GM19455 (cell line): ENCODE results near the gene PRRT3.
"Not testable (repeated sequence)": the region's sequence is repeated elsewhere in the genome, so short reads cannot be mapped to it uniquely, and the experiment has no call there.

Experiments used
- ATAC-seq: cut with Tn5 transposase; IDR thresholded peaks from one replicate; pipeline ENCODE4 v1.9.1; 2021; ENCODE audit not compliant: unreplicated experiment

The PRRT3 gene

DNA sequence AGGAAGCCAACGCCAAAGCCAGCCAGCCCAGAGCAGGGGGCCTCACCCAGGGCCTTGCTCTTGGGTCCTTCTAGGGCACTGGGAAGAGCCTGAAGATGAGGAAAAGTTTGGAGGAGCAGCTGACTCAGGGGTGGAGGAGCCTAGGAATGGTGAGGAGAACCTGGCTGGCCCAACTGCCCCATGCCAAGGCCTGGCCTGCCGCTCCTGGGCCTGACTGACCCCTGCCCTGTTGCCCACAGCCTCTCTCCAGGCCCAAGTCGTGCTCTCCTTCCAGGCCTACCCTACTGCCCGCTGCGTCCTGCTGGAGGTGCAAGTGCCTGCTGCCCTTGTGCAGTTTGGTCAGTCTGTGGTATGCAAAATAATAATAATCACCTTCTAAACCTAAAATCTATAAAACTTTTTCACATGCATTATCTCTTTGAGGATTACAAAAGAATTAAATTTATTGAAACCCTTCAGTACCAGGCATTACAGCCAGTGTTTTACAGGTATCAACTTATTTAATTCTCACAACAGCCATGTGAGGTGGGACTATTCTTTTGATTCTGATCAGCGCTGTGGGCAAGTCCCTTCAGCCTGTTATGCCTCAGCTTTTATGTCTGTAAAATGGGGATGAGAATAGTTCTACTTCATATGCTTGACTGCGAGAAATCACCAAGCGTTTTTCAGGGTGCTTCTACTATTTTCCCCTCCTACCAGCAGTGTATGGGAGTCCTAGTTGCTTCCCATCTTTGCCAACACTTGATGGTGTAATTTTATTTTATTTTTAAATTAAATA lies 33.8 kb downstream of the PRRT3 start:
- no peak for ATAC-seq

DNA sequence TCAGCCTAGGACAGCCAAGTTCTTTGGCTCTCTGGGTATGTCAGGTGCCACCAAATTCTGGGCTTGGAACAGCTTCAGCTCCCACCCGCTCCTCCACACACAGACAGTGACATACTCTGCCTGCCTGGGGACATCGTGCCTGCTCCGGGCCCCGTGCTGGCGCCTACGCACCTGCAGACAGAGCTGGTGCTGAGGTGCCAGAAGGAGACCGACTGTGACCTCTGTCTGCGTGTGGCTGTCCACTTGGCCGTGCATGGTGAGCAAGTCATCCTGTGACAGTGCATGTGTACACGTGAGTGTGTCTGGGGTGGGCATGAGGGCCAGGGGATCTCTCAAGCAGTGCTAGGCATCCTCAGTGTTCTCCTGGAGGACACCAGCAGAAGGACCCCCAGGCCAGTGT lies 34.4 kb downstream of the PRRT3 start:
- no peak for ATAC-seq

DNA sequence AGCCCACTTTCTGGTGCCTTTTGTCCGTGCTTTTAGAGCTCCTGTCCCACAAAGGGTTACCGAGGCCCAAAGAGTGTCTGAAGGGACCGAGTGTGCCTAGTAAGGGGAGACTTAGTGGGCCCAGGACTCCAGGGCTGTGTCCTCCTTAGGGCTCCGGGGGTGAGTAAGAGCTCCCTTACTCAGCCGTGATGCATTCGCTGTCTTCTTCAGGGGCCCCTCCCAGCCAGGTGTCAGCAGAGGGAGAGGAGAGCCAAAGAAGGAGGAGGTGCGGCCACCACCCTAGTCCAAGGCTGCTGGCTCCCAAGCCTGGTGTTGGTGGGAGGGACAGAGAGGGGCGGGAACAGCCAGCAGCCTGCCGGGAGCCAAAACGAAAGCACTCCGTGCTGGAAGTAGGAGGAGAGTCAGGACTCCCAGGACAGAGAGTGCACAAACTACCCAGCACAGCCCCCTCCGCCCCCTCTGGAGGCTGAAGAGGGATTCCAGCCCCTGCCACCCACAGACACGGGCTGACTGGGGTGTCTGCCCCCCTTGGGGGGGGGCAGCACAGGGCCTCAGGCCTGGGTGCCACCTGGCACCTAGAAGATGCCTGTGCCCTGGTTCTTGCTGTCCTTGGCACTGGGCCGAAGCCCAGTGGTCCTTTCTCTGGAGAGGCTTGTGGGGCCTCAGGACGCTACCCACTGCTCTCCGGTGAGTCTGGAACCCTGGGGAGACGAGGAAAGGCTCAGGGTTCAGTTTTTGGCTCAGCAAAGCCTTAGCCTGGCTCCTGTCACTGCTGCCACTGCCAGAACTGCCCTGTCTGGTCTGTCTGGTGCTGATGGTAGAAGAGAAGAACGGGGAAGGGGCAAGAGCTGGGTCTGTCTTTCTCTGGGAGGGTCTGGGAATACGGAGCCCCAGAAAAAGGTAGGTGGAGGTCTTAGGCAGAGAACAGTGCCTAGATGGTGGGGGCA lies 35.2 kb downstream of the PRRT3 start, which contains the start of gene IL17RC:
Gene IL17RC, plus strand, starts transcription at position 365 of the 947 bp plus-strand sequence. Its CDS starts 218 bp downstream, at position 583.
- ATAC-seq, result no peak

DNA sequence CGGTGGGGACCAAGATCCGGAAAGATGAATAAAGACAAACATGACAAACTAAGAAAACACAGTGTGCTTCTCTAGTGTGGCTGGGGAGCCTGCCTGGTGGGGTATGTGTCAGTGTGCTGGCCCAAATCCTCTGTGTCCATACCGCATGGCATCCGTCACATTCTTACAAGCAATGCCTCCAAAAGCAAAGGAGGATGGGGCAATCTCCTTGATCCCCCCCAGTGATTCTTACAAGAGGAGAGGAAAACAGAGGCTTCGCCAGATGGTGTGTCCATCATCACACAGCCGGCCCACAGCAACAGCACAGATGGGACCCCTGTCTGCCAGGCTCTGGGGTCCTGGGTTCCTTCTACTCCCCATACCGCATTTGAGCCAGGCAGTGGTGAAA lies 35.9 kb downstream of the PRRT3 start:
- ATAC-seq, result no peak

DNA sequence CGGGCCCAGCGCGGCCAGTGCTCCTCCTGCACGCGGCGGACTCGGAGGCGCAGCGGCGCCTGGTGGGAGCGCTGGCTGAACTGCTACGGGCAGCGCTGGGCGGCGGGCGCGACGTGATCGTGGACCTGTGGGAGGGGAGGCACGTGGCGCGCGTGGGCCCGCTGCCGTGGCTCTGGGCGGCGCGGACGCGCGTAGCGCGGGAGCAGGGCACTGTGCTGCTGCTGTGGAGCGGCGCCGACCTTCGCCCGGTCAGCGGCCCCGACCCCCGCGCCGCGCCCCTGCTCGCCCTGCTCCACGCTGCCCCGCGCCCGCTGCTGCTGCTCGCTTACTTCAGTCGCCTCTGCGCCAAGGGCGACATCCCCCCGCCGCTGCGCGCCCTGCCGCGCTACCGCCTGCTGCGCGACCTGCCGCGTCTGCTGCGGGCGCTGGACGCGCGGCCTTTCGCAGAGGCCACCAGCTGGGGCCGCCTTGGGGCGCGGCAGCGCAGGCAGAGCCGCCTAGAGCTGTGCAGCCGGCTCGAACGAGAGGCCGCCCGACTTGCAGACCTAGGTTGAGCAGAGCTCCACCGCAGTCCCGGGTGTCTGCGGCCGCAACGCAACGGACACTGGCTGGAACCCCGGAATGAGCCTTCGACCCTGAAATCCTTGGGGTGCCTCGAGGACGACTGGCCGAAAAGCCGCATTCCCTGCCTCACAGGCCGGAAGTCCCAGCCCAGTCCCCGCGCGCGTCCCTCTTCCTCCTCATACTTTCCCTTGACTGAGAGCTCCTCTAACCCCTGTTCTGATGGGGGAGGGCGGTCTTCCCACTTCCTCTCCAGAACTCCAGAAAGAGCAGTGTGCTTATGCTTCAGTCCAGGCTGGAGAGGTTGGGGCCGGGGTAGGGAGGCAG lies 36.7 kb downstream of the PRRT3 start:
- ATAC-seq, result no peak

DNA sequence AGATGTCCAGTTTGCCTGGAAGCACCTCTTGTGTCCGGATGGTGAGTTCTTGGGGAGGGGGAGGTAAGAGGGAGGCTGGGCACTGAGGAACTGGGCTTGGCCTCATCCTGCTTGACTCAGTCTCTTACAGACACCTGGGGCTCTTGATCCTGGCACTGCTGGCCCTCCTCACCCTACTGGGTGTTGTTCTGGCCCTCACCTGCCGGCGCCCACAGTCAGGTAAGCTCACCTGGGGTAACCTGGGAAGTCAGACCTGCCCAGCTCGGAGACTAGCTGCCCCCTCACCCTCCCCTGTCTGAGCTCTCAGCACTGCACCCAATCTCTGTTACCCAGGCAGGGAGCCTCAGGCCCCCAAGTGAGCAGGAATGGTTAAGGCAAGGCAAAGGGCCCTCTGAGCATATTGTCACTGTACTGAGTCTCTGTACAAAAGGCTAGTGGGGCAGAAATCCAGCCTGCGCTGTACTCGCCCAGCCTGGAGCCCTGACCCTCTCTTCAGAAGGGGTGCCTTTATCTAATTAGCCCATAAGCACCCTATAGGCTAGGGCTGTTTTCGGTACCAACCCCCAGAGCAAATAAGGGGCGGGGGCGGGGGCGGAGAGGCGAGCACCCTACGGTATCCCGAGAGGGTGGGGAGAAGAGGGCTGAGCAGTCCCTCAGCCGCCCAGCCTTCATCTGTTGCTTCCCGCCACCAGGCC lies 37.5 kb downstream of the PRRT3 start:
- ATAC-seq, result no peak

DNA sequence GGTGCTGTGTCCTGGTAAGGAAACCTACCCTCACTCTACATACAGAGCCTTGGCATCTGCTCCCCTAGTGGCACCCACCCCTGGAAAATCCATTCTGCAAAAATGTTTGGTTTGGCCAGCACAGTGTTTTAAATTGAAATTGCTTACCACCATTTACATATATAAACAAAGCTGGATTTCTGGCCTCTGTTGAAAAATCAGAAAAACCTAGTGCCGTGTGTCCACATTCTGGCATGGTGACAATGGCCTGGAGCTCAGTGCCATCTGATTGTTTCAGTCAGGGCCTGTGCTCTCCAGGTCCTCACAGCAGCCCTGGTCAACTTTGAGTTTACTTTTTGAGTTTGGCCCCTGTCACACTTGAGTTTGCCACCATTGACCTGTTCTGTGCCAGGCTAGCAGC lies 38.2 kb downstream of the PRRT3 start:
- no peak for ATAC-seq

DNA sequence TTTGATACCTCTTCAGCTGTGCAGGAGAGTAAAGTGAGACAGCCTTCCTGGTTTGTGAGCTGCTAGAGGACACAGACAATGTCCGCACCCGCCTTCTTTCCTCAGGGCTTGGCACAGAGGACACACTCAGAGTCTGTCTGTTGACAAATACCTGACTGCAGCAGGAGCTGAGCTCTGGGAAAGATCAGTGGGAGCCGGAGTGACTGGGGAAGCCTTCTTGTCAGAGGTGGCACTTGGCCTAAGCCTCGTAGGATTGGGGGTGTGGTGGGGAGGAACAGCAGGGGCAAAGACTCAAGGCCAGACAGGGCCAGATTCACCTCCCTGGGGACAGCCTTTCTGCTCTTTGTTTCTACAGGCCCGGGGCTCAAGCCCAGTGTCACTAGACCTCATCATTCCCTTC lies 38.6 kb downstream of the PRRT3 start:
- no peak for ATAC-seq

DNA sequence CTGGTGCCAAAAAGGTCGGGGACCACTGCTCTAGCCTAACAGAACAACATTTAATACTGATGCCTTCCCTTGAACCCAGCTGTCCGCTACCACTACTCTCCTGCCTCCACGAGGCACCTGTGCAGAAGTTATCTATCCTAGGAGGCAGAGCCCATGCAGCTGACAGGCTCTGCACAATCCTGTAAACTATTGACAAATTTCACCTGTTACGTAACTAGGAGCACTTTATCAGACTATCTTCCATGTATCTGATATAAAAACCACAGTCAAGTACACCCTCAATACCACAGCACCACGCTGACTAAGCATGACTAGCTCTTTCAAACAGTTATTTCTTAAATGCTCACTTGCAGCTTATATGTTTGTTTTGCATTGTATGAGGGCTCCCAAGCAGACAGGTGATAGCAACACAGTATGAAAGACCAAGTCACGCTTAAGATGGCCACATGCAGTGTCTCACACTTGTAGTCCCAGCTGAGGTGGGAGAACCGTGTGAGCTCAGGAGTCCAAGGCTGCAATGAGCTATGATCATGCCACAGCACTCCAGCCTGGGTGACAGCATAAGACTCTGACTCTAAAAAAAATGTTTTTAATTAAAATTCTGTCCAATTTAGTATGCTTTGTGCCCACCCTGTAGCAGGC lies 39.8 kb downstream of the PRRT3 start:
- no peak for ATAC-seq

DNA sequence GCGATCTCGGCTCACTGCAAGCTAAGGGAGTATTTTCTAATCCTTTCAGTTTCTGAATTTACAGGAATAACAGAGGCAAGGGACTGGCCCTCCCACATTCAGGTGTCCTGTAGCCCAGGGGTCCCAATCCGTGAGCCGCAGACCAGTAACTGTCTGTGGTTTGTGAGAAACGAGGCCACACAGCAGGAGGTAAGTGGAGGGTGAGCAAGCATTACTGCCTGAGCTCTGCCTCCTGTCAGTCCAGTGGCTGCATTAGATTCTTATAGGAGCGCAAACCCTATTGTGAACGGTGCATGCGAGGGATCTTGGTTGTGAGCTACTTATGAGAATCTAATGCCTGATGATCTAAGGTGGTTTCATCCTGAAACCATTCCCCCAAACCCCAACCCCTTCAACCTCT lies 40.3 kb downstream of the PRRT3 start:
- ATAC-seq, result no peak

DNA sequence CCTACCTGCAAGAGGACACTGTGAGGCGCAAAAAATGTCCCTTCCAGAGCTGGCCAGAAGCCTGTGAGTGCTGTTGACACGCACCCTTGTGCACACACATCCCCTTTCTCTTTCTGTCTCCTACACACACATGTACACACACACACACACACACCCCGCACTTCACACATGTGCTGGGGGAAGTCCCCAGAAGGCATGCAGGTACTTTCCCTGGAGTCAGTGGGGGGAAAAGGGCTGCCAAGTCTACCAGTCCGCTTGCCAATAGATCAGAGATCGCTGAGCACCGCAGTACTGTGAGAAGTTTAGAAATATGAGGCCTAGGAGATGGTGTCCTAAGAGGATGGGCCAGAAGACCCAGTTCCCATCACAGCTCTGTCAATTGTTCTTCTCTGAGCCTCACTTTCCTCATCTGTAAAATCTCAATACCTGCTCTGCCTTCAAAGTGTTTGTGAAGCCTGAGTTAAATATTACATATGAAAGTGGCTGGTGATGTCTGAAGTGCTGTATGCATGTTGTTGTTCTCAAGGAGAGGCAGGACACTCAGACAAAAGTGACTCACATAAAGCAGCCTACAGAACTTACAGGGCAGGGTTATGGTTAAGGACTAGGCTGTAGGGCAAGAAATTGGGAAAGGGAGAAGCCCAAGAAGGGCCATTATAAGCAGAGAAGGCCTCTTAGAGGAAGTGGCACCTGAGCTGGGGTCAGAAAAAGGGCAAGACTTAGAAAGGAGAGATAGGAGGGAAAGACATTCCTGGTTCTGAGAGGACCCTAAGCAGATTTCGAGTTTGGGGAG lies 42.8 kb downstream of the PRRT3 start:
- ATAC-seq, result no peak

DNA sequence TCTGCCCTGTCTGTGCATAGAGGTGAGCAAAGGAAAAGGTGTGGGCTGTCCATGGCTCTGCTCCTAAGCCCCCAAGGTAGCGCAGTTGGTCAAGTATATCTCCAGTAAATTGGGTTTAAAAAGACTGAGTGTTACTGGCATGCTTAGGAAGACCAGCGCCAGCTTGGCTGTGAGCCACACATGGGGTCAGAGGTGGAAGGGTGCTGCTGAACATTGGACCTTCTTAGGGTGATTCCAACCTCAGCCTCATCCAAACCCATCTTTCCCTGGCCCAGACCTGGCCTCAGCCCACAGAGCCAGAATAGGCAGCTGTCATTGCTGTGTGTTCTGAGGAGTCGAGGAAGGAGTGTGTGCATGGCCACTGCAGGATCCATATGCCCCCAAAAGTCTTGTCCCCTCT lies 43.9 kb downstream of the PRRT3 start:
- no peak for ATAC-seq

DNA sequence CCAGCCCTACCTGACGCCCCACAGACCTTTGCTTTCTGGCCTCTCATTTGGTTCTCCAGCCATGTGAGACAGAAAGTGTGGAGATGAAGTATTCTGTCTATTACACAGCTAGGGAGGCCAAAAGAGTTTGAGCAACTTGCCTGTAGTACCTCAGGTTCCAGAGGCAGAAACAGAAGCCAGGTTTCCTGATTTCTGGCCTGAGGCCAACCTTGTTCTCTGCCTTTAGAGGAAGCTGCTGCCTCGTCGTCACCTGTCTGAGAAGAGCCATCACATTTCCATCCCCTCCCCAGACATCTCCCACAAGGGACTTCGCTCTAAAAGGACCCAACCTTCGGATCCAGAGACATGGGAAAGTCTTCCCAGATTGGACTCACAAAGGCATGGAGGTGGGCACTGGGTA lies 45.7 kb downstream of the PRRT3 start:
- no peak for ATAC-seq

DNA sequence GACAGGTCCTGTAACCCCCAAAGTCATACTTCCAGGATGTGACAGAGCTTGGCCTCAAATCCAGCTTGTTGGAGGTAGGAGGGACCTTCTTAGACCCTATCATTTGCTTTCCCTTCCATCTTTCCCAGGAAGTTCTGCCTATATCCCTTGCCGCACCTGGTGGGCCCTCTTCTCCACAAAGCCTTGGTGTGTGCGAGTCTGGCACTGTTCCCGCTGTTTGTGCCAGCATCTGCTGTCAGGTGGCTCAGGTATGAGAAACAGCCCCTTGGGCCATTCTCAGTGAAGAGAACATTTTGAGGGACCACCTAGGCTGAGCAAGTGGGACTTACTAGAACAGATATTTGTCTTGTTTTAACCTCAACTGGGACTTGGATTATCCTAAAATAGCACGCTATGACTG lies 48.3 kb downstream of the PRRT3 start:
- no peak for ATAC-seq

DNA sequence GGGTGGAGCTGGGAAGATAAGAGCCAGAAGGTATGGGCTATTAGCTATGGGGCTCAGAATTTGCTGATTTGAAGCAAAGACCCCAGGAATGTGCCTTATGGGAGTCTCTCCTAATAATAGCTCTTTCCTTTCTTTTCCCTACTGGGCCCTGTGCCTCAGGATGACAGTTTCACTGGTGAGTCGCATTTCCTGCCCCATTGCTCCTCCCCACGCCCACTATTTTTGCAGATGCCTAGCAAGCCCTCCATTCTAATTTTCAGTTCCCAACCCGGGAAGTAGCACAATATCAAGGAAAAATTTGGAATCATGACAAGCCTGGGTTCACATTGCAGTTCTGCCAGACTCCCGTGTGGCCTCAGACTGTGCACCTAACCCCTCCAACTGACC lies 49.0 kb downstream of the PRRT3 start:
- no peak for ATAC-seq

DNA sequence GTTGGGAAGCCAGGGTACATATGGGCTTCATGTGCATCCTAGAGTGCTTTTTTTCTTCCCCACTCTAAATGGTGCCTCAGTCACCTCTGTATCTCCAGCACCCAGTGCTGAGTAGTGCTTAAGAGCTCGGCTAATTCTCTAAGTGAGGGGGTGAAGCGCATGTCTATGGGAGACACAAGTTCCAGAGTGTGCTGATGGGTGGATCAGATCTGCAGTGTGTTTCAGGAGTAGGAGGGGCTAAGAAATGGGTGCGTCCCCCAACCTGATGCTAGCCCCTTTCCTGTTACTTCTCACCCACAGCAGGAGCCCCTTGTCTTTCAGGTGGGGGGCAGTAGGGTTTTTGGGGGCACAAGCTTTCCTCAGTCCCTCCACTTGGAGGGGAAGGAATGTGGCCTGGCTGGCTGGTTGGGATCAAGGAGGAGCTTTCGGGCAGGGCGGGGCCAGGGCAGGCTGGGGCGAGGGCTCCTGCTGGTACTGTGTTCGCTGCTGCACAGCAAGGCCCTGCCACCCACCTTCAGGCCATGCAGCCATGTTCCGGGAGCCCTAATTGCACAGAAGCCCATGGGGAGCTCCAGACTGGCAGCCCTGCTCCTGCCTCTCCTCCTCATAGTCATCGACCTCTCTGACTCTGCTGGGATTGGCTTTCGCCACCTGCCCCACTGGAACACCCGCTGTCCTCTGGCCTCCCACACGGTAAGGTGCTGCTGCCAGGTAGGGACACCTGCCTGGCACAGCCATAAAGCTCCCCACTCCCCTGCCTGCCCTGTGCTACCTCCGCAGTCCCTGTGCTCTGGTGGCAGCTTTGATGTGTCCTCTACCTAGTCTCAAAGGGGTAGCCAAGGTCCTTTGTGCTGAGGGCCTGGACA lies 49.6 kb downstream of the PRRT3 start, which contains the start of gene IL17RE:
Gene IL17RE, plus strand, starts transcription at position 477 of the 866 bp plus-strand sequence. Its CDS starts 85 bp downstream, at position 562.
- no peak for ATAC-seq

DNA sequence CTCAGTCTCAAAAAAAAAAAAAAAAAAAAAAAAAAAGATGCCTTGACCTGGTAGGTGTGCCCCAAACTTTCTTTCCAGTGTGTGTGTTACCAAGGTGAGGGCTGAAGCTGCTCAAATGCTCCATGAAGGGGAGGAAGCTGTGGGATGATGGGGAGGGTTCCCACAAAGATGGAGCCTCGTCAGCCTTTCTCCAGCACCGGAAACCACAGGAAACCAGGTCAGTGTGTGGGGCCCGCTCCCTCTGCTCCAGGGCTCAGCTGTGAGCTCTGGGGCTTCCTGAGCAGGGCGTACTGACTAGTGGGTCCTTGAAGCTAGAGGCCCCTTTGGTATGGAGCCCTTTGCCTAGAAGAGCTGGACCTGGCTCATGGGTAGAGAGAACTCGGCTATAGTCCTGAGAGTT lies 50.2 kb downstream of the PRRT3 start:
- no peak for ATAC-seq

DNA sequence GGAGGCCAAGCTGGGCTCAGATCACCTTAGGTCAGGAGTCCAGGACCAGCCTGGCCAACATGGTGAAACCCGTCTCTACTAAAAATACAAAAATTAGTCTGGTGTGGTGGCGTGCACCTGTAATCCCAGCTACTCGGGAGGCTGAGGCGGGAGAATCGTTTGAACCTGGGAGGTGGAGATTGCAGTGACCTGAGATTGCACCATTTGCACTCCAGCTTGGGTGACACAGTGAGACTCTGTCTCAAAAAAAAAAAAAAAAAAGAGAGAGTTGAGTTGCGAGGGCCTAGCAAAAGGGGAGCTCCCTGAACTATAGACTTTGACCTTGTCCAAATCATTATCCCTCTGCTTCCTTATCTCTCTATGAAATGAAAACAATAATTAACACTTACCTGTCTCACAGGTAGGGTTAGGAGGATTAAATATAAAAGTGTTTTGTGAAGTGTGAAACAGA lies 51.2 kb downstream of the PRRT3 start:
- not testable (repeated sequence) for ATAC-seq
